Measurements from ENCODE around the gene PDE4C. TPM values are rescaled to one million over a fixed set of nuclear protein-coding genes. Genes with fewer than 3 reads are reported as not detected.

The PDE4C gene
- total RNA-seq, 1 donor from 2014 or later: 0.14 TPM

DNA sequence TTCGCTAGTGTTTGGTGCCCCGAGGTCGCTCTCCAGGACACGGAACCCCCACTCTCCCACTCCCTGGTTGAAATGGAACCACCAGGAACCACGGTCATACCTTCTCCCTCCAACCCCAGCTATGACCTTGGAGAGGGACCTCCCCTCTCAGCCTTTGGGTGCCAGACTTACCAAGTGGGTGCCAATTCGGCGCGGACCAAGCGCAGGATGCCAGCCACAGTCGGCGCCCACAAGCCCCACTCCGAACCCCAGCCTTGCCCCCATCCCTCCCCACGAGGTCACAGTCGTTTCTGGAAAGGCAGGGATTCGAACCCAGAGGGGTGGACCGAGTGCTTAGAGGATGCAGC lies 910 bp downstream of the PDE4C start:
- Mint-ChIP-seq H3K27me3 (ENCODE audit: low read depth) (peaks cover 48% of the 10 kb centered on the region), H3K36me3 (ENCODE audit: low read depth) (no peaks in the 10 kb centered on the region), H3K9me3 (no peaks in the 10 kb centered on the region), H3K4me3 (ENCODE audit: low read depth) (no peak overlapping the region), H3K27ac (no peak overlapping the region), H3K4me1 (ENCODE audit: low read depth) (peaks cover 8% of the 10 kb centered on the region)
- intact Hi-C loops (cut with micrococcal nuclease): no loop called here
- no peak for DNase-seq (ENCODE audit: low spot score)

DNA sequence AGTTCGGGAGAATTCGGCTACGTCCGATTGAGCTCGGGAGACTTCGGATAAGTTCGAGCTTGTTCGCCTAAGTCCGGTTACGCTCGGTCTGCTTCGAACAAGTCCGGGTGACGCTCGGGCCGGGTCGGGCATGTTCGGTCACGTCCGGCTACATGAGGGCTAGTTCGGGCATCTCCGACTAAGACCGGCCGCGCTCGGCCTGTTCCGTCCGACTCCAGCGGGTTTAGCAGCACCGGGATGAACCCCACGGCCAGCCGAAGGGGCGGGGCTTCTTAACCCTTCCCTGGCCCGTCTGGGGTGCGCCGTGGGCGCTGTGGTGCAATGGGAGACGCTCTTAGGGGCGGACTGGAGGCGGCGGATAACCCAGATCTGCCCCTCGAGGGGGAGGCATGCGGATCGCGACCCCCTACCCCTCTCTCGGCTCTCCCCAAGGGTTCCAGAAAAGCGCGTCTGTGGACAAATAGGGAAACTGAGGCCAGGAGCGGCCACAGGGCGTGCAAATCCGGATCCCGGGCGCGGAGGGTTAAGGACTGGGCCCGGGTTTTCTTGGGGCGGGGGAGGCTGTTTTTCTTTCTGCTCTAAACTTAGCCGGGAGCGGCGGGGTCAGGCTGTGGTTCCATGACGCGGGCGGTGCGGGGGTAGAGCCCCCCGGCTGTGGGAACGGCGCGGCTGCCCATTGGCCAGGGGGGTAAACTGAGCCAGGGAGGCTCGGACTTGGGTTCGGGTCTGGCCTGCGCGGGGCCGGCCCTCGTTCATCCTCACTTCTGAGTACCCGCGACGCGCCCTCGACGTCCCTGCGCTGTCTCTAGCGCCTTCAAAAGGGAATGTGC lies 1.5 kb downstream of the PDE4C start:
- intact Hi-C loops (cut with micrococcal nuclease): no loop called here
- Mint-ChIP-seq H3K4me3 (ENCODE audit: low read depth) (peak overlapping the region; percentile 79), H3K9me3 (no peaks in the 10 kb centered on the region), H3K27me3 (ENCODE audit: low read depth) (peaks cover 47% of the 10 kb centered on the region), H3K27ac (no peak overlapping the region), H3K4me1 (ENCODE audit: low read depth) (peaks cover 8% of the 10 kb centered on the region), H3K36me3 (ENCODE audit: low read depth) (no peaks in the 10 kb centered on the region)
- peak; percentile 85 for DNase-seq (ENCODE audit: low spot score)

DNA sequence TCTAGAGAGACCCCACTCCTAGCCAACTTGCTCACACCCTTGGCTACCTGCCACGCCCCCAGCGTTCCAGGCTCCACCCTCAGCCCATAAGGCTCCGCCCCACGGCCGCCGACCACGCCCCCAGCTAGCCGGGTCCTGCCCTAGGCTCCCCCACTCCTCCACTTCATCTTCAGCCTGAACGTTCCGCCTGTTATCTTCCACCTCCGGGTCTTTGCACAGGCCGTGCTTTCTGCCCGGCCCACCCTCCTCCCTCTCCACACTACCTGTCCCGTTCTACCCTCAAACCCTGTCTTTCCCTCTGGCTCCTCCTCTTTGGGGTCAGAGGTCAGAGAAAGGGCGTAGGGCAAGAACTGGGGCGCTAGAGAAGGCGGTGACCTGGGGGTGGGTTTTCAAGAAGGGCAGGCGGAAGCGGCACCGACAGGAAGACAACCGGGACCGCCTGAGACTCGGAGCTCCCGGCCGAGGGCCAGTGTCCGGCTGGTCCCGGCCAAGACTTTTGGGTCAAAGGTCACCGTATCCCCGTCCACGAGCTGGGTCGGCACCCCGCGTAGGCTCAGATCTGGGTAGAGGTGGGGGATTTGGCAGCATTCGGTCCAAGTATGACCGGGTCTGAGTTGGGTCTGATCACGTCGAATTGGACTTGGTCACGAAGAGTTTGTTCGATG lies 2.2 kb downstream of the PDE4C start:
- H3K27me3 Mint-ChIP-seq (ENCODE audit: low read depth): peaks cover 45% of the 10 kb centered on the region
- H3K9me3 Mint-ChIP-seq: no peaks in the 10 kb centered on the region
- H3K27ac Mint-ChIP-seq: no peak overlapping the region
- H3K36me3 Mint-ChIP-seq (ENCODE audit: low read depth): no peaks in the 10 kb centered on the region
- DNase-seq (ENCODE audit: low spot score): no peak
- H3K4me1 Mint-ChIP-seq (ENCODE audit: low read depth): peaks cover 8% of the 10 kb centered on the region
- peak overlapping the region; percentile 79 for H3K4me3 Mint-ChIP-seq (ENCODE audit: low read depth)
- intact Hi-C loops (cut with micrococcal nuclease): no loop called here

DNA sequence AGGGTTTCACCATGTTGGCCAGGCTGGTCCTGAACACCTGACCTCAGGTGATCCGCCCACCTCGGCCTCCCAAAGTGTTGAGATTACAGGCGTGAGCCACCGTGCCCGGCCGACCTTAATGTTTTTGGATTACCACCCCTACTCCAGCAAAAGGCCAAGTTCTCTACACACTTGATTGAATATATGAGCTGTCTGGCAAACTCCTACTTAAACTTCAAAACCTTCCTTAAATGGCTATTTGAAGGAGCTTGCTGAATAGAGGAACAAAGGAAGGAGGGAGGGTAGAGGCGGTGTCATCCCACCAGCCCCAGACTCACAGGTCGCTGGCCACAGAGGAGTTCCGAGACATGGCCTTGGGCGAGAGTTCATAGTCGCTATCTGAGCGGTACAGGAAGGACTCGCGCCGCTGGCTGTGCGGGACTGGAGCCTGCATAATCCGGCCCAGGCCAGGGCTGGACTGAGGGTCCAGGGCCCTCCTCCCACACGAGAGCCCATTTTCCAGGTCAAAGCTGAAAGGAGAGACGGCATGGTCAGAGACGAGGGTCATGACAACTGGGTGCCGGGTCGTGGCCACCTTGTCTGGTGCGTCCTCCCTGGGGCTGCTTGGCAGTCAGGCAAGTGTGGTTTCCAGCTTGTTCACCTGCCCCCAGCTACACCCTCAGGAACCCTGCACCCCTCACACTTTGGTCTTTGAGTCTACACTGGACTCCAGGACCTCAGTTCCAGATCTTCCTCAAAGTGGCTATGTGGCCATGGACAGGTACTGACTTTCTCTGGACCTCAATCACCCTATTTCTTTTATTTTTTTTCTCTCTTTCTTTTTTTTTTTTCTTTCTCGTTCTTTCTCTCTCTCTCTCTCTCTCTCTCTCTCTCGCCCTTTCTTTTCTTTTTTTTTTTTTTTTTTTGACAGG lies 4.2 kb downstream of the PDE4C start:
- no peak for DNase-seq (ENCODE audit: low spot score)
- intact Hi-C loops (cut with micrococcal nuclease): no loop called here
- Mint-ChIP-seq H3K9me3 (no peaks in the 10 kb centered on the region), H3K4me1 (ENCODE audit: low read depth) (peaks cover 8% of the 10 kb centered on the region), H3K27me3 (ENCODE audit: low read depth) (peaks cover 36% of the 10 kb centered on the region), H3K36me3 (ENCODE audit: low read depth) (no peaks in the 10 kb centered on the region), H3K4me3 (ENCODE audit: low read depth) (no peak overlapping the region), H3K27ac (no peak overlapping the region)

DNA sequence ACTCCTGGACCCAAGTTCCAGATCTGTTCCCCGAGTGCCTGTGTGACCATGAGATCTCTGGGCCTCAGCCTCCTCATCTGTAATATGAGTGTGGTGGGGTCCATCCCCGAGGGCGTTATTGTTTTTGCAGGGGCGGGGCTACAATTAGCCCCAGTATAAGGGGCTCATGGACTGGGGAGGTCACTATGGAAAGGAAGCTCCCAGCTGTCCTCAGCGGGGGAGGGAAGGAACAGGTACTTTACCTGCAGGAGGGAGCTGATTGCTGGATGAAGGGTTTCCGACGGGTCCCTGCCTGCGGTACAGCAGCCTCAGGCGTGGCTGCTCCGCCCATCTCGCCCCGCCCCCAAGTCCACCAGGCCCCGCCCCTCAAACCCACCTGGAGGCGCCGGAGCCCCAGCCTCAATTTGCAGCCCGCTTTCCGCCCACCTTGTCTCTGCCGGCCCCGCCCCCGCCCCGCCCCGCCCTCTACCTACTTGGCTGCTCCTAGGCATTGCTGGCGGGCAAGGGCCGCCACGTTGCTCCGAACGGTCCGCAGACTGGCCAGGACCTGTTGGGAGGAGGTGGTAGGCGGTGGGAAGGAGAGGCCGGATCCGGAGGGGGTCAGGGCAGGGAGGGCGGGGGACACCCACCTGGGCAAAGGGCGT lies 5.5 kb downstream of the PDE4C start:
- no peak for DNase-seq (ENCODE audit: low spot score)
- intact Hi-C loops (cut with micrococcal nuclease): no loop called here

DNA sequence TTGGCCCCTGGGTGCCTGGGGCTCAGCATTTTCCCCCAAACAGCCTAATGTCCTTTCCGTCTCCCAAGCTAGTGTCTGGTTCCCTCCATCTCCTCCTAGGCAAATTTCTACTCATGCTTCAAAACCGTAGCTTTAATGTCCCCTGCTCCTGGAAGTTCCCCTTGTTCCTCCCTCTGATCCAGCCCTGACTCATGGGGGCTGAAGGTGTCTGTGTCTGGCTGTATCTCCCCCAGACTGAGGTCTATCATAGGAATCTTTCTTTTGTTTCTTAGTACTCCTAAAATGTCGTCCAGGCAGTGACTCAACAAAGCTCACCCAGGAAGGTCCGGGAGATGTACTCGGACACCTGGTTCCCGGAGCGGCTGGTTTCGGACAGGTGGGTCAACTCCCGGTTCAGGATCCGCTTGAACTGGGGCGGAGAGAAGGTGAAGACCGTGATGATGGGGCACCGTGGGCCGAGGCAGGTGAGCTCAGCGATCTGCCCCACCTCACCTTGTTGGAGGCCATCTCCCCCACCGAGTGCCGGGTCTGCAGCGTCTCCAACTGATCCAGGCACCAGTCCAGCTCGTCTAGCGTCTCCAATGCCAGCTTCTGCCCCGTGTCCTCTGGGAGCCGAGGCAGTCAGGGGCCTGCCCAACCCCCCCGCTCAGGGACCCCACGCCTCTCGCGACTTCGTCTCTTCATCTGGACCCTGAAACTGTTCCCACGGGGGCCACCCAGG lies 6.2 kb downstream of the PDE4C start:
- H3K4me1 Mint-ChIP-seq (ENCODE audit: low read depth): peaks cover 5% of the 10 kb centered on the region
- no peak for DNase-seq (ENCODE audit: low spot score)
- no peaks in the 10 kb centered on the region for H3K36me3 Mint-ChIP-seq (ENCODE audit: low read depth)
- no peak overlapping the region for H3K27ac Mint-ChIP-seq
- H3K4me3 Mint-ChIP-seq (ENCODE audit: low read depth): no peak overlapping the region
- peaks cover 20% of the 10 kb centered on the region for H3K27me3 Mint-ChIP-seq (ENCODE audit: low read depth)
- no peaks in the 10 kb centered on the region for H3K9me3 Mint-ChIP-seq
- intact Hi-C loops (cut with micrococcal nuclease): no loop called here

More for the DNA sequence above, 5.5 kb downstream of the PDE4C start:
- Mint-ChIP-seq H3K4me1 (ENCODE audit: low read depth) (peaks cover 7% of the 10 kb centered on the region), H3K27me3 (ENCODE audit: low read depth) (peaks cover 27% of the 10 kb centered on the region), H3K36me3 (ENCODE audit: low read depth) (no peaks in the 10 kb centered on the region), H3K9me3 (no peaks in the 10 kb centered on the region), H3K27ac (no peak overlapping the region), H3K4me3 (ENCODE audit: low read depth) (no peak overlapping the region)

DNA sequence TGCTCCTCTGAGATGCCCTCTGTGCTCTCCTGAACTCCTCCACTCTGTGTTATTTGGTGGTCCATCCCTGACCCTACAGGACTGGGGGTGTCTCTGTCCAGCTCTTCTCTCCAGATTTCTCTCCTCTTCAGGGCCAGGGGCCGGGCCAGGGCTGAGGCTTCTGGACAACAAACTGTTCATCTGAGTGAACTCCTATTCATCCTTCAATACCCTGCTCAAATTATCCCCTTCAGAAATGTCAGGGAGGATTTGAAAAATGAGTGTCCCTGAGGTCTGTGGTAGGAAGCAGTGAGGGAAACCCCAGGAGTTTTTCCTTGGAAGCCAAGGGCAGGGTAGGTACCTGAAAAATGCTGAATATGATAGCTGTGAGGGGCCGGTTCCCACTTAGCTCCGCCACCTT lies 7.6 kb downstream of the PDE4C start:
- H3K27ac Mint-ChIP-seq: no peak overlapping the region

DNA sequence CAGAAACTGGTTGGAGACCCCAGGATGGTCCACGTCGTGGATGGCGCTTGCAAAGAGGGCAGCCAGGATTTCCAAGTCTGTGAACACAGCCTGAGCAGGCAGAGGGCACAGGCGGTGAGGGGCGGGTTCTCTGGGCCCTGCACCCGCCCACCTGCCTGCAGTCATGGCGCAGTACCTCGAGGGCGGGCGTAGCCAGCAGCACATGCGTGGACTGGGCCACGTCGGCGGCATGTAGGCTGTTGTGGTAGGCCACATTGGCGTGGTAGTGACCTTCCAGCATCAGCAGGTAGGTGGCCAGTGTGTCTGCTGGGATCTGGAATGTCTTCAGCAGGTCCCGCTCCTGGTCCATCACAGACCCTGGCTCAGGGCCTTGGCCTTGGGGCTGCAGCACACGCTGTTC lies 8.1 kb downstream of the PDE4C start:
- Mint-ChIP-seq H3K4me3 (ENCODE audit: low read depth) (no peak overlapping the region), H3K27ac (no peak overlapping the region)

More for the DNA sequence above, 7.6 kb downstream of the PDE4C start:
- no peak for DNase-seq (ENCODE audit: low spot score)
- intact Hi-C loops (cut with micrococcal nuclease): no loop called here
- Mint-ChIP-seq H3K9me3 (no peaks in the 10 kb centered on the region), H3K27me3 (ENCODE audit: low read depth) (peaks cover 13% of the 10 kb centered on the region), H3K4me3 (ENCODE audit: low read depth) (no peak overlapping the region), H3K4me1 (ENCODE audit: low read depth) (no peaks in the 10 kb centered on the region), H3K36me3 (ENCODE audit: low read depth) (no peaks in the 10 kb centered on the region)

DNA sequence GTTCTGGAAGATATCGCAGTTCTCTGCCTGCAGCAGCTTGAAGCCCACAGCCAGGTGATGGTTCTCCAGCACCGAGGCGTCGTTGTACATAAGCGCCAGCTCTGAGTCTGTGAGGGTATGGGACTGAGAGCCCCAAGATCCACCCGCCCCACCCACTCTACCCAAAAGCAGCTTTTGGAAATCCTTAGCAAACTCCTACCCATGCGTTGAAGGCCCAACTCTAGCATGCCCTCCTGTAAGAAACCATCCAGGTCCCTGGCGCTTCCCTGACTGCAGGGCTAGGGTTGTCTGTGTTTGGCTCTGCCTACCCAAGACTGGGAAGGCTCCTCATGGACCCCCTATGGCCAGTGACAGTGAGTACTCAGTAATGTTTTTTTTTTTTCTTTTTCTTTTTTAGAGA lies 9.4 kb downstream of the PDE4C start:
- intact Hi-C loops (cut with micrococcal nuclease): no loop called here
- H3K36me3 Mint-ChIP-seq (ENCODE audit: low read depth): no peaks in the 10 kb centered on the region
- no peaks in the 10 kb centered on the region for H3K9me3 Mint-ChIP-seq
- no peak for DNase-seq (ENCODE audit: low spot score)
- H3K4me3 Mint-ChIP-seq (ENCODE audit: low read depth): no peak overlapping the region
- H3K4me1 Mint-ChIP-seq (ENCODE audit: low read depth): no peaks in the 10 kb centered on the region
- no peak overlapping the region for H3K27ac Mint-ChIP-seq
- H3K27me3 Mint-ChIP-seq (ENCODE audit: low read depth): peaks cover 7% of the 10 kb centered on the region

More for the DNA sequence above, 8.1 kb downstream of the PDE4C start:
- H3K4me1 Mint-ChIP-seq (ENCODE audit: low read depth): no peaks in the 10 kb centered on the region
- DNase-seq (ENCODE audit: low spot score): no peak
- H3K36me3 Mint-ChIP-seq (ENCODE audit: low read depth): no peaks in the 10 kb centered on the region
- peaks cover 12% of the 10 kb centered on the region for H3K27me3 Mint-ChIP-seq (ENCODE audit: low read depth)
- no peaks in the 10 kb centered on the region for H3K9me3 Mint-ChIP-seq
- intact Hi-C loops (cut with micrococcal nuclease): no loop called here

DNA sequence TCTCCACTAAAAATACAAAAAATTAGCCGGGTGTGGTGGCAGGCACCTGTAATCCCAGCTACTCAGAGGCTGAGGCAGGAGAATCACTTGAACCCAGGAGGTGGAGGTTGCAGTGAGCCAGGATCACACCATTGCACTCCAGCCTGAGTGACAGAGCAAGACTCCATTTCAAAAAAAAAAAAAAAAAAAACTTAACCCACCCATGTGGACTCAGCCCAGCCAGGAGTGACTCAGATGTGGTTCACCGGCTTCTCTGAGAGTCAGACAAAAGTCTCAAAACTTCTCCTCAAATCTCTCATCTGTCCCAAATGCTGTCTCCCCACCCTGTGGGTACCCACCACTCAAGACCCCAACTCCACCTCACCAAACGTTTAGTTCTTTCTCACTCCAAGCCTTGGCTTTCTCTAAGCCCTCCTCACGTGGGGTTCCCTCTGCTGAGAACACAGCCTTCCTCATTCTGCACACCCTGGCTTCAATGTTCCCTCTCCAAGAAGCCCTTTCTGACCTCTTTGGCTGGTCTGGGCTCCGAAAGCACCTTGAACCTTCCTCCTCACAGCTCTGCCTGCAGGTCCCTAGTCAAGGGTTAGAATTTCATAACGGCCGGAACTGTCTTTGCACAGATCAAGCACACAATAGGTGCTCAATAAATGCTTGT lies 11.3 kb downstream of the PDE4C start:
- intact Hi-C loops (cut with micrococcal nuclease): no loop called here
- H3K27ac Mint-ChIP-seq: no peak overlapping the region
- no peak overlapping the region for H3K4me3 Mint-ChIP-seq (ENCODE audit: low read depth)
- no peak for DNase-seq (ENCODE audit: low spot score)
- no peaks in the 10 kb centered on the region for H3K9me3 Mint-ChIP-seq
- no peaks in the 10 kb centered on the region for H3K4me1 Mint-ChIP-seq (ENCODE audit: low read depth)
- H3K36me3 Mint-ChIP-seq (ENCODE audit: low read depth): no peaks in the 10 kb centered on the region
- peaks cover 6% of the 10 kb centered on the region for H3K27me3 Mint-ChIP-seq (ENCODE audit: low read depth)

DNA sequence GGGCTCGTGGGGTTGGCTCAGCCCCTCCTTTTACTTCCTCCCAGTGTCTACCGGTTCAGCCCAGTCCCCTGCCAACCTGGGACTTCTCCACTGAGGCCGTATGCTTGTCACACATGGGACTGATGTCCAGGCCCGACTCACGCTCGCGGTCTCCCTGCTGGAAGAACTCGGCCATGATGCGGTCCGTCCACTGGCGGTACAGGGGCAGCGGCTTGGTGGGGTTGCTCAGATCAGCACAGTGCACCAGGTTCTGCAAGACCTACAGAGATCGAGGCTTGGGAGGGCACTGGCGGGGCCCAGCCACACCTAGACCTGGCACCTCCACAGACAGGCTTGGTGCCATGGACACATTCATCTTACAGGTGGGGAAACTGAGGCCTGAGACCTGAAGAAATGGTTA lies 14.6 kb downstream of the PDE4C start:
- Mint-ChIP-seq H3K4me3 (ENCODE audit: low read depth) (no peak overlapping the region), H3K36me3 (ENCODE audit: low read depth) (no peaks in the 10 kb centered on the region), H3K4me1 (ENCODE audit: low read depth) (no peaks in the 10 kb centered on the region), H3K27me3 (ENCODE audit: low read depth) (peaks cover 6% of the 10 kb centered on the region), H3K9me3 (no peaks in the 10 kb centered on the region), H3K27ac (no peak overlapping the region)
- intact Hi-C loops (cut with micrococcal nuclease): no loop called here
- DNase-seq (ENCODE audit: low spot score): no peak

Data from activated T-helper 2 cell treated with anti-CD3 and anti-CD28 coated beads, Interferon-gamma antibody, Interleukin-2, Interleukin-4, amounts not matched to agents 10 μg/mL and 5 μg/mL and 100 μg/mL, durations not matched to agents 14 hours and 24 hours and 36 hours (primary cell).